CD4-positive, alpha-beta memory T cell (primary cell): Measurements from ENCODE around the gene BABAM2. TPM values are rescaled to one million over a fixed set of nuclear protein-coding genes. Genes with fewer than 3 reads are reported as not detected.

ENCODE experiments used
- CTCF ChIA-PET: fragments of 350-600 bp; sonication (Branson Sonifier 250); formaldehyde crosslinking; loops from one replicate; lab custom pipeline; 2021; ENCODE audit warnings: inconsistent platforms; ENCODE audit not compliant: partially characterized antibody; lab: Charles Lee
- POLR2A ChIA-PET: fragments of 350-600 bp; sonication (Branson Sonifier 250); formaldehyde crosslinking; loops from one replicate; lab custom pipeline; 2021; ENCODE audit not compliant: partially characterized antibody; lab: Charles Lee
- DNase-seq, 5 donors: peaks; one replicate each; pipeline versions ENCODE4 v3.0.0 to v3.0.0-alpha.2; 2020 to 2022; ENCODE audit warnings: mixed read lengths in 1 of 5
- H3K27ac ChIP-seq: one replicate; pipeline ENCODE4 v1.7.0; 2013; ENCODE audit warnings: low read depth, low read length
- H3K27me3 ChIP-seq: 2 replicates; pipeline ENCODE4 v1.7.0; 2013; ENCODE audit warnings: mild to moderate bottlenecking, low read length, moderate library complexity; ENCODE audit not compliant: insufficient read depth
- H3K36me3 ChIP-seq: 2 replicates; pipeline ENCODE4 v1.7.0; 2013; ENCODE audit warnings: mild to moderate bottlenecking, low read length, moderate library complexity; ENCODE audit not compliant: insufficient read depth
- H3K4me1 ChIP-seq: 2 replicates; pipeline ENCODE4 v1.7.0; 2013; ENCODE audit warnings: mild to moderate bottlenecking, low read length, moderate library complexity; ENCODE audit not compliant: insufficient read depth
- H3K4me3 ChIP-seq, 2 donors: one replicate each; pipeline ENCODE4 v1.7.0; 2013; ENCODE audit warnings: low read length in 2 of 2, mild to moderate bottlenecking in 1 of 2
- H3K9me3 ChIP-seq, 2 donors: one replicate each; pipeline ENCODE4 v1.7.0; 2013; ENCODE audit warnings: low read length in 2 of 2, control low read depth in 1 of 2; ENCODE audit not compliant: control insufficient read depth in 1 of 2
- H3K27ac Mint-ChIP-seq, 7 donors: one replicate each; pipeline ENCODE4 v1.8.0; 2020 to 2021; ENCODE audit warnings: mixed read lengths in 7 of 7, mild to moderate bottlenecking in 6 of 7, inconsistent platforms in 3 of 7, moderate library complexity in 3 of 7
- H3K27me3 Mint-ChIP-seq, 2 donors: one replicate each; pipeline ENCODE4 v1.8.0; 2020 to 2021; ENCODE audit warnings: mixed read lengths in 2 of 2
- H3K36me3 Mint-ChIP-seq, 2 donors: one replicate each; pipeline ENCODE4 v1.8.0; 2020 to 2021; ENCODE audit warnings: mixed read lengths in 2 of 2, inconsistent platforms in 1 of 2, mild to moderate bottlenecking in 1 of 2
- H3K4me1 Mint-ChIP-seq, 4 donors: one replicate each; pipeline ENCODE4 v1.8.0; 2020 to 2021; ENCODE audit warnings: mixed read lengths in 4 of 4, mild to moderate bottlenecking in 1 of 4
- H3K4me3 Mint-ChIP-seq, 8 donors: one replicate each; pipeline ENCODE4 v1.8.0; 2020 to 2021; ENCODE audit warnings: mixed read lengths in 8 of 8, mild to moderate bottlenecking in 7 of 8, moderate library complexity in 6 of 8, inconsistent platforms in 3 of 8
- H3K9me3 Mint-ChIP-seq, 8 donors: one replicate each; pipeline ENCODE4 v1.8.0; 2020 to 2021; ENCODE audit warnings: mixed read lengths in 8 of 8, mild to moderate bottlenecking in 5 of 8, inconsistent platforms in 3 of 8, moderate library complexity in 1 of 8
- intact Hi-C: fragments of 100-400 bp; cut with micrococcal nuclease; formaldehyde crosslinking; loops from one replicate; pipeline ENCODE4 v1.15.1; 2023
- polyA plus RNA-seq, 2 donors: library from polyadenylated mRNA; unstranded; fragments of 300-500 nt; fragmentation: Illumina TruSeq; gene quantifications; one replicate each; pipeline ENCODE4 v1.2.3, GENCODE V29; 2021
- total RNA-seq, 2 experiments: library from RNA; stranded (reverse); gene quantifications; one replicate each; pipeline ENCODE4 v1.2.3, GENCODE V29; 2021

BABAM2 gene
- total and polyA plus RNA-seq, 4 experiments from 2014 or later, result 37.3 to 60.1 (median 48.2) TPM

DNA sequence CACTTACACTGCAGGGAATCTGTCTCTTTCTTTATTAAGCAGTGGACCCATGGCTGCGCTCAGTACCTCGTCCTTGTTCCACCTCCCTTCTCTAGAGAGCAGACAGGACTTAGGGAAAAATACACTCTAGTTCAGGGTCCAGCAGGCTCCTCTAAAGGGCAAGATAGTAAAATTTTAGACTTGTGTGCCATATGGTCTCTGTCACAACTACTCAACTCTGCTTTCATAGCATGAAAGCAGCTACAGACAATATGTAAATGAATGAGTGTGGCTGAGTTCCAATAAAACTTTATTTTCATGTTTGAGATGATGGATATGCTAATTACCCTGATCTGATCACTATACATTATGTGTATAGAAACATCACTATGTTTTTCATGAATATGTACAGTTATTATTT is 163.1 kb downstream of the BABAM2 start:
- intact Hi-C loops, result no loop called here
- H3K4me1 Mint-ChIP-seq, result peaks cover 0 to 3% (median 1%) of the 10 kb centered on the region in 4 donors
- ChIA-PET CTCF (no interaction called here), POLR2A (no interaction called here)
- peaks cover 7 to 14% of the 10 kb centered on the region in 2 donors for H3K36me3 Mint-ChIP-seq
- Histone ChIP-seq H3K36me3 (no peaks in the 10 kb centered on the region), H3K27me3 (no peaks in the 10 kb centered on the region), H3K9me3 (no peaks in the 10 kb centered on the region), H3K4me3 (no peak overlapping the region), H3K27ac (no peak overlapping the region), H3K4me1 (no peaks in the 10 kb centered on the region)
- H3K27me3 Mint-ChIP-seq, result no peaks in the 10 kb centered on the region
- H3K4me3 Mint-ChIP-seq, result no peak overlapping the region
- no peak for DNase-seq
- H3K9me3 Mint-ChIP-seq, result no peaks in the 10 kb centered on the region
- no peak overlapping the region for H3K27ac Mint-ChIP-seq

DNA sequence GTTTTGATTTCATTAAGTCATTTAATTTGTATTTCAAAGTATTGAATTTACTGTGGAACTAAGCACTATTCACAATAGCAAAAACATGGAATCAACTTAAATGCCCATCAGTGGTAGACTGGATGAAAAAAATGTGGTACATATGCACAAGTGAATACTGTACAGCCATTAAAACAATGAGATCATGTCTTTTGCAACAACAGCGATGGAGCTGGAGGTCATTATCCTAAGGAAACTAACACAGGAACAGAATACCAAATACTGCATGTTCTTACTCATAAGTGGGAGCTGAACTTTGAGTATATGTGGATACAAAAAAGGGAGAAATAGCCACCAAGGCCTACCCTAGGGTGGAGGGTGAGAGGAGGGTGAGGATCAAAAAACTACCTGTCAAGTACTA is 164.4 kb downstream of the BABAM2 start:
- Mint-ChIP-seq H3K27me3 (no peaks in the 10 kb centered on the region), H3K4me3 (no peak overlapping the region), H3K9me3 (no peaks in the 10 kb centered on the region), H3K4me1 (peaks cover 0 to 3% (median 1%) of the 10 kb centered on the region in 4 donors), H3K36me3 (peaks cover 7 to 15% of the 10 kb centered on the region in 2 donors), H3K27ac (no peak overlapping the region)
- H3K27ac ChIP-seq, result no peak overlapping the region
- no peaks in the 10 kb centered on the region for H3K9me3 ChIP-seq
- CTCF ChIA-PET, result no interaction called here
- H3K36me3 ChIP-seq, result no peaks in the 10 kb centered on the region
- intact Hi-C loops, result no loop called here
- POLR2A ChIA-PET, result no interaction called here
- H3K27me3 ChIP-seq, result no peaks in the 10 kb centered on the region
- no peaks in the 10 kb centered on the region for H3K4me1 ChIP-seq
- DNase-seq, result no peak
- no peak overlapping the region for H3K4me3 ChIP-seq

DNA sequence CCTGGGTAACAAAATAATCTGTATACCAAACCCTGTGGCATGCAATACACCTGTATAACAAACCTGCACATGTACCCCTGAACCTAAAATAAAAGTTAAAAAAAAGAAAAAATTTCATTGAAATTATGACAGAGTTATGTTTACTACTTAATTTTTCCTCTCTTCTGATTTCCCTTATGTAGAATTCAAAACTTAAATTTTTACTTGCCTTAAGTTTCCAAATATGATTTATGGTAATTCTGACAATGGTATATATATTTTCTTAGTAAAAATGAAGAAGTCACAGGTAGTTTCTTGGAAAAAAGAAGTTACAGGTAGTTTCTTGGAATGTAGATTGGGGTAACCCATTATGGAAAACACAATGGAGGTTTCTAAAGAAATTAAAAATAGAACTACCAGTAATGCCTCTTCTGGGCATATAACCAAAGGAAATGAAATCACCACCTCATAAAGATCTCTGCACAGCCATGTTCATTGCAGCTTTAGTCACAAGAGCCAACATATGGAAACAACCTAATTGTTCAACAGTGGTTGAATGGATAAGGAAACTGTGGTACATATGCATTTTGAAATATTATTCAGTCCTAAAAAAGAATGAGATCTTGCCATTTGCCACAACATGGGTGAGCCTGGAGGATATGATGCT is 164.9 kb downstream of the BABAM2 start:
- peaks cover 7 to 15% of the 10 kb centered on the region in 2 donors for H3K36me3 Mint-ChIP-seq
- intact Hi-C loops, result no loop called here
- Histone ChIP-seq H3K27ac (no peak overlapping the region), H3K36me3 (no peaks in the 10 kb centered on the region), H3K4me3 (no peak overlapping the region), H3K4me1 (no peaks in the 10 kb centered on the region), H3K9me3 (no peaks in the 10 kb centered on the region), H3K27me3 (no peaks in the 10 kb centered on the region)
- no peak for DNase-seq
- peak overlapping the region in 1 of 7 donors; percentile 16 for H3K27ac Mint-ChIP-seq
- peaks cover 0 to 3% (median 1%) of the 10 kb centered on the region in 4 donors for H3K4me1 Mint-ChIP-seq
- ChIA-PET CTCF (no interaction called here), POLR2A (no interaction called here)
- no peaks in the 10 kb centered on the region for H3K9me3 Mint-ChIP-seq
- no peaks in the 10 kb centered on the region for H3K27me3 Mint-ChIP-seq
- H3K4me3 Mint-ChIP-seq, result no peak overlapping the region

- H3K4me3 ChIP-seq, result no peak overlapping the region
- H3K27me3 ChIP-seq, result no peaks in the 10 kb centered on the region
- H3K27ac Mint-ChIP-seq, result no peak overlapping the region
- no peak overlapping the region for H3K4me3 Mint-ChIP-seq
- no peak overlapping the region for H3K27ac ChIP-seq
- ChIA-PET CTCF (no interaction called here), POLR2A (no interaction called here)
- H3K27me3 Mint-ChIP-seq, result no peaks in the 10 kb centered on the region
- no peaks in the 10 kb centered on the region for H3K9me3 ChIP-seq
- H3K4me1 Mint-ChIP-seq, result peaks cover 0 to 1% (median 0%) of the 10 kb centered on the region in 4 donors
- peaks cover 0 to 3% of the 10 kb centered on the region in 2 donors for H3K36me3 Mint-ChIP-seq
- no peak for DNase-seq
- H3K4me1 ChIP-seq, result no peaks in the 10 kb centered on the region
- H3K36me3 ChIP-seq, result no peaks in the 10 kb centered on the region
- H3K9me3 Mint-ChIP-seq, result no peaks in the 10 kb centered on the region
- intact Hi-C loops, result no loop called here
Observed at GRCh38 chr2:28058791-28059190, 168.3 kb downstream of the BABAM2 start.

DNA sequence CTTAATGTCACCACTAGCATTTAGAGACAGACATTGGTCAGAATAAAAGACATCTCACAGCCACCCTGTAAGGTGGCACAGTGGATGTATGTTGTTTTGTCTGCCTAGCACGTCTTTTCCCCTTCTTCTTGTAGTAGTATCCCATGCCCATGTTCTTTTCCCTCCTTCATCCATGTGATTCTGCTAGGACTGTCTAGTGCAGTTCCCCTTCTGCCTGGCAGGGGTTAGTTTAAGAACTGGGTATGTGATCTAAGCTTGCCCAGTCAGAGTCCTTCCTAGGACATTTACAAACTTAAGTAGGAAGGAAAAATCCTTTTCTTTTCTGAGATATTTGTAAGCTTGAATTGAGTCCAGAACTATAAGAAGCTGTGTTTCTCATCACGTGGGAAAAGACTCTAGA is 172.3 kb downstream of the BABAM2 start:
- Mint-ChIP-seq H3K4me1 (peaks cover 0 to 2% (median 0%) of the 10 kb centered on the region in 4 donors), H3K27ac (peak overlapping the region in 1 of 7 donors; percentile 38)

DNA sequence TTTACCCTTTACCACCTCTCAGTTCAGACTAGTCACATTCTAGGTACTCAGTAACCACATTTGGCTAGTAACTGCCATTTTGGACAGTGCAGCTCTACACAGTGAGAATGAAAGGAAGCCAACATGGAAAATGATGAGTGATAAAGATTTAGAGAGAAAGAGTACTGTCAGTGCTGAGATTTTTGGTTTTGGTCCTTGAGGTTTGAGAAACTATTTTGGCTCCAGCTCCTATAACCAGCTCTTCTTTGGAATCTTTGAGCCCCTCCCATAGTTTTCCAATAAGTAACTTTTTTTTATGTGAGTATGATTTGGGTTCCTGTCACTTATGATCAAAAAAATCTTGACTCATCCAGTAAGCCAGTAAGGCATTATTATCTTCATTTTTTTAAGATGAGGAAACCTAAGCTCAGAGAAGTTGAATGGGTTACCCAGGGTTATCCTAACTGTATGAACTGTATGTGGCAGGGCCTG is 173.0 kb downstream of the BABAM2 start:
- no peaks in the 10 kb centered on the region for H3K27me3 Mint-ChIP-seq
- H3K36me3 ChIP-seq, result no peaks in the 10 kb centered on the region
- no peaks in the 10 kb centered on the region for H3K27me3 ChIP-seq
- H3K27ac Mint-ChIP-seq, result no peak overlapping the region
- ChIA-PET POLR2A (no interaction called here), CTCF (no interaction called here)
- no peaks in the 10 kb centered on the region for H3K9me3 Mint-ChIP-seq
- intact Hi-C loops, result no loop called here
- H3K4me1 ChIP-seq, result no peaks in the 10 kb centered on the region
- H3K4me3 Mint-ChIP-seq, result no peak overlapping the region
- peaks cover 1 to 9% of the 10 kb centered on the region in 2 donors for H3K36me3 Mint-ChIP-seq
- peaks cover 0 to 2% (median 0%) of the 10 kb centered on the region in 4 donors for H3K4me1 Mint-ChIP-seq
- no peak overlapping the region for H3K27ac ChIP-seq
- no peaks in the 10 kb centered on the region for H3K9me3 ChIP-seq
- no peak for DNase-seq
- H3K4me3 ChIP-seq, result no peak overlapping the region

More for the DNA sequence above, 172.3 kb downstream of the BABAM2 start:
- no peak overlapping the region for H3K4me3 ChIP-seq
- H3K27me3 ChIP-seq, result no peaks in the 10 kb centered on the region
- ChIA-PET CTCF (no interaction called here), POLR2A (no interaction called here)
- H3K9me3 ChIP-seq, result no peaks in the 10 kb centered on the region
- no peak for DNase-seq
- Mint-ChIP-seq H3K36me3 (peaks cover 1 to 9% of the 10 kb centered on the region in 2 donors), H3K27me3 (no peaks in the 10 kb centered on the region), H3K9me3 (no peaks in the 10 kb centered on the region), H3K4me3 (no peak overlapping the region)
- no peak overlapping the region for H3K27ac ChIP-seq
- no peaks in the 10 kb centered on the region for H3K4me1 ChIP-seq
- H3K36me3 ChIP-seq, result no peaks in the 10 kb centered on the region
- intact Hi-C loops, result no loop called here

- peak overlapping the region in 2 of 7 donors; percentile 1 to 50 for H3K27ac Mint-ChIP-seq
- no peaks in the 10 kb centered on the region for H3K9me3 ChIP-seq
- H3K9me3 Mint-ChIP-seq, result no peaks in the 10 kb centered on the region
- H3K36me3 Mint-ChIP-seq, result peaks cover 1 to 11% of the 10 kb centered on the region in 2 donors
- intact Hi-C loops, result no loop called here
- no peak overlapping the region for H3K4me3 ChIP-seq
- no peaks in the 10 kb centered on the region for H3K27me3 Mint-ChIP-seq
- no peaks in the 10 kb centered on the region for H3K4me1 ChIP-seq
- H3K27ac ChIP-seq, result no peak overlapping the region
- DNase-seq, result no peak
- no peaks in the 10 kb centered on the region for H3K27me3 ChIP-seq
- peaks cover 0 to 2% (median 0%) of the 10 kb centered on the region in 4 donors for H3K4me1 Mint-ChIP-seq
- H3K36me3 ChIP-seq, result no peaks in the 10 kb centered on the region
- ChIA-PET CTCF (no interaction called here), POLR2A (no interaction called here)
- no peak overlapping the region for H3K4me3 Mint-ChIP-seq
Observed at GRCh38 chr2:28067602-28068001, 177.1 kb downstream of the BABAM2 start.
